GM12864 (cell line): ENCODE results near the gene AKIRIN1.
"Not testable (repeated sequence)": the region's sequence is repeated elsewhere in the genome, so short reads cannot be mapped to it uniquely, and the experiment has no call there.

Experiments
- DNase-seq: peaks from one replicate; pipeline ENCODE4 v3.0.0-alpha.2; 2011; ENCODE audit warnings: low read depth
- H3K4me3 ChIP-seq: 2 replicates; pipeline ENCODE4 v1.5.1; 2011; ENCODE audit warnings: mild to moderate bottlenecking, low read depth, low read length, control low read depth
- CTCF ChIP-seq: IDR thresholded peaks from 2 replicates; pipeline ENCODE4 v1.5.1; 2011; ENCODE audit warnings: low read depth, mild to moderate bottlenecking, moderate library complexity, low read length, control low read depth, inconsistent platforms; ENCODE audit errors: missing control alignments

The AKIRIN1 gene

GRCh38 chr1:38997901-38998190 lies 6.8 kb downstream of the AKIRIN1 start:
- TF ChIP-seq CTCF = no peak
- no peak for DNase-seq

GRCh38 chr1:39001516-39002421 lies 10.7 kb downstream of the AKIRIN1 start:
- TF ChIP-seq CTCF = no peak
- no peak overlapping the region for H3K4me3 ChIP-seq
- DNase-seq = no peak

More at GRCh38 chr1:38997901-38998190, 6.8 kb downstream of the AKIRIN1 start:
- no peak overlapping the region for H3K4me3 ChIP-seq

GRCh38 chr1:39003281-39003680 lies 12.2 kb downstream of the AKIRIN1 start:
- no peak for DNase-seq
- no peak overlapping the region for H3K4me3 ChIP-seq
- TF ChIP-seq CTCF = no peak

GRCh38 chr1:39003794-39004193 lies 12.7 kb downstream of the AKIRIN1 start:
- TF ChIP-seq CTCF = no peak
- H3K4me3 ChIP-seq = no peak overlapping the region
- DNase-seq = no peak

GRCh38 chr1:39006287-39006686 lies 15.2 kb downstream of the AKIRIN1 start:
- no peak for TF ChIP-seq CTCF
- no peak overlapping the region for H3K4me3 ChIP-seq
- DNase-seq = no peak

GRCh38 chr1:39006726-39007645 lies 15.9 kb downstream of the AKIRIN1 start:
- no peak for DNase-seq
- TF ChIP-seq CTCF = no peak
- no peak overlapping the region for H3K4me3 ChIP-seq

GRCh38 chr1:39014956-39015355 lies 23.9 kb downstream of the AKIRIN1 start:
- not testable (repeated sequence) for H3K4me3 ChIP-seq, DNase-seq
